ENCODE data around the gene EYA2. TPM values are rescaled to one million over a fixed set of nuclear protein-coding genes. Genes with fewer than 3 reads are reported as not detected.

Gene EYA2
- total and polyA plus RNA-seq, 4 donors: 1.2 to 10.9 (median 6.7) TPM

DNA sequence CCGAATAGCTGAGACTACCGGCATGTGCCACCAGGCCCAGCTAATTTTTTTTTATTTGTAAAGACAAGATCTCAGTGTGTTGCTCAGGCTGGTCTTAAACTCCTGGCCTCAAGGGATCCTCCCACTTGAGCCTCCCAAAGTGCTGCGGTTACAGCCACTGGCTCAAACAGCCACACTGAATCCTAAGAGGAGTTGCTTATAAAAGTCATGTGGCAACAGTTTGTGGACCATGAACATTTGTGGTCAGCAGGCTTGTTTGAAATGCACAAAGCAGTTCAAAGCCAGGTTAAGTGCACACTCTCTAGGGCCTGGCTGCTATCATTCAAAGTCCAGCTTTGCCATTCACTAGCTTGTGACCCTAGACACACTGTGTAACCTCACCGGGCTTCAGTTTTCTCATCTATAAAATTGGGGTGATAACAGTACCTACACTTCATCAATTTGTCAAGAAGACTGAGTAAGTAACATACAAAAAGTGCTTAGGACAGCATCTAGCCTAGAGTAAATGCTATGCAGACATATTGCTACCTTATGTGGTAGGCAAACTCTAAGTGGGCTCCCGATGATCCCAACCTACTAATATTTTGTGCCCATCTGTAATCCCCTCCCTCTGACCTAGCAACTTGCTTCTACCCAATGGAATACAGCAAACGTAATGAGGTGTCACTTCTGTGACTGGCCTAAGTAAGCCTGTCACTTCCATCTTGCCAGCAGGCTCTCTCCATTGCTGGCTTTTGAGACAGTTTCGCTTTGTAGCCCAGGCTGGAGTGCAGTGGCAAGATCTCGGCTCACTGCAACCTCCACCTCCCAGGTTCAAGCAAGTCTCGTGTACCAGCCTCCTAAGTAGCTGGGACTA is 338.9 kb downstream of the EYA2 start:
- Histone ChIP-seq H3K27ac (ENCODE audit: low read depth in 1 of 2, low read length in 2 of 2) (no peak overlapping the region), H3K36me3 (ENCODE audit: control insufficient read depth in 1 of 2, insufficient read depth in 2 of 2, low read length in 1 of 2) (peaks cover 1 to 2% of the 10 kb centered on the region in 2 donors), H3K9me3 (ENCODE audit: control insufficient read depth, low read length) (no peaks in the 10 kb centered on the region), H3K4me1 (ENCODE audit: control insufficient read depth in 1 of 2, insufficient read depth in 2 of 2, low read length in 2 of 2) (no peaks in the 10 kb centered on the region), H3K27me3 (ENCODE audit: control insufficient read depth in 1 of 2, insufficient read depth in 2 of 2, low read length in 1 of 2) (no peaks in the 10 kb centered on the region), H3K4me3 (ENCODE audit: low read length in 2 of 2) (no peak overlapping the region)
- ATAC-seq (ENCODE audit: low FRiP score) (no peak), DNase-seq (no peak)
- intact Hi-C loops (cut with DNase I): loop anchor here in 1 of 2 donors (5.0 kb wide), 1 partner anchor 39 kb away; no protein-coding TSS in a partner anchor
- WGBS, 2 donors: 86% methylated on average over 9 of the region's 9 CpGs

DNA sequence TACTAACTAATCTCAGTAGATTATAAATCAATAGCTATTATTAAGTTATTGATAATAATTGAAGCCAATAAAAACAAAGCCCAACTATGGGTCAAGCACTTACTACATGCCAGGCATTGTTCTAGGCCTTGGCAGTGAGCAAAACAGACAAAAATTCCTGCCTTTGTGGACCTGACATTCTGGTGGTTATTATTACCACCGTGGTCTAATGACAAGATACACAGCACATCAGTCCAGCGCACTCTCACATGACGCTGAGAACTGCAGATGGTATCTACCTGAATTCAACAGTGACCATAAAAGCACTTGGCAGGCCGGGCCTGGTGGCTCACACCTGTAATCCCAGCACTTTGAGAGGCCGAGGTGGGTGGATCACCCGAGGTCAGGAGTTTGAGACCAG is 340.5 kb downstream of the EYA2 start:
- no peaks in the 10 kb centered on the region for H3K4me1 ChIP-seq (ENCODE audit: control insufficient read depth in 1 of 2, insufficient read depth in 2 of 2, low read length in 2 of 2)
- 83% methylated on average over 6 of the region's 6 CpGs for WGBS, 2 donors
- H3K27ac ChIP-seq (ENCODE audit: low read depth in 1 of 2, low read length in 2 of 2): no peak overlapping the region
- ATAC-seq (ENCODE audit: low FRiP score): no peak
- H3K4me3 ChIP-seq (ENCODE audit: low read length in 2 of 2): no peak overlapping the region
- intact Hi-C loops (cut with DNase I): no loop called here
- DNase-seq: no peak
- no peaks in the 10 kb centered on the region for H3K9me3 ChIP-seq (ENCODE audit: control insufficient read depth, low read length)
- no peaks in the 10 kb centered on the region for H3K27me3 ChIP-seq (ENCODE audit: control insufficient read depth in 1 of 2, insufficient read depth in 2 of 2, low read length in 1 of 2)
- peaks cover 0 to 2% of the 10 kb centered on the region in 2 donors for H3K36me3 ChIP-seq (ENCODE audit: control insufficient read depth in 1 of 2, insufficient read depth in 2 of 2, low read length in 1 of 2)

DNA sequence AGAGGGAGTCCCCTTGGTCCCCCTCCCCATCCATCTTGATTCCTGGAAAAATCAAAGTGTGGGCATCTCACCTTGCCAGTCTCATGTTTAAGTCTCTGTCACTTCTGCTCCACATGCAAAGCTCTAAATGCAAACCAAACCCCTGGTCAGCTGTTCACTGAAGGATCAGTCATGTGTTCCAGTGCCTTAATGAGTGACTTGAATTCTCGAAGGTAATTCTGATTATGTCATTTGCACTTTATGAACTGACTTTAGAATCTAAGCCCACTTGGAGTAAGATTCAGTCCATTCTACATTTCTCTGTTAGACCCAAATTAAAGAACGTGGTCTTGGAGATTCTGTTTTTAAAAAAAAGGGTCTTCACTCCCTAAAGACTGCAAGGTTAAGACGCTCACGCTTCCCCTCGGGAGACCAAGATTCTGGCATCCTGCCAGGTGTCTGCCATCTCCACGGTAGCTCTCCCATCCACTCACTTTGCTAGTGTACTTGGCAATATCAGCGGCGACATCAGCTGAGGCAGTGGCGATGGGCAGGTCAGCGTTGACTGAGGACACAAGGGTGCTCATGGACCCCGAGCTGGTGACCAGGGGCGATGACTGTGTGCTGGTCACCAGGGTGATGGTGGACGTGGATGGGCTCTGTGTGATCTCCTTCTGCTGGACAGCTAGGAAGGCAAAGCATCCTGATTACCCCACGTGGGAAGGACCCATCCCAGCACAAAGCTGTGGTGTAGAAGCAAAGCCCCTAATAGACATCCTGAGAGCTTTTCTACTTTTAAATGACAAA is 341.4 kb downstream of the EYA2 start:
- ATAC-seq (ENCODE audit: low FRiP score): no peak
- H3K4me1 ChIP-seq (ENCODE audit: control insufficient read depth in 1 of 2, insufficient read depth in 2 of 2, low read length in 2 of 2): no peaks in the 10 kb centered on the region
- H3K27me3 ChIP-seq (ENCODE audit: control insufficient read depth in 1 of 2, insufficient read depth in 2 of 2, low read length in 1 of 2): no peaks in the 10 kb centered on the region
- 81% methylated on average over 14 of the region's 14 CpGs for WGBS, 2 donors
- H3K27ac ChIP-seq (ENCODE audit: low read depth in 1 of 2, low read length in 2 of 2): no peak overlapping the region
- intact Hi-C loops (cut with DNase I): no loop called here
- peaks cover 0 to 2% of the 10 kb centered on the region in 2 donors for H3K36me3 ChIP-seq (ENCODE audit: control insufficient read depth in 1 of 2, insufficient read depth in 2 of 2, low read length in 1 of 2)
- DNase-seq: no peak
- H3K4me3 ChIP-seq (ENCODE audit: low read length in 2 of 2): no peak overlapping the region
- H3K9me3 ChIP-seq (ENCODE audit: control insufficient read depth, low read length): no peaks in the 10 kb centered on the region

DNA sequence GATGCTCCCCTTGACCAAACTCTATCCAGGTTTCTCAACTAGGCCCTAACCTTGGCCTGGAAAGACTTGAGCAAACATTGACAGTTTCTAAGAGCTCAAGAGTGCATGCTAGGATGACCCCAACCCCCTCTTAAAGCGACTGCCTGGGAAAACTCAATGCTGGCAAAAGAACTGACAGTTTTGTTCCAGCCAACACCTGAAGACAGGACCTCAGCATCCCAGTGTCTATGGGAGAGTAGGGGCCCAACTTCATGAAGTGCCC is 341.9 kb downstream of the EYA2 start:
- no peak overlapping the region for H3K27ac ChIP-seq (ENCODE audit: low read depth in 1 of 2, low read length in 2 of 2)
- 81 to 93% methylated on average over 1 of the region's 1 CpG for WGBS, 2 donors
- peaks cover 0 to 2% of the 10 kb centered on the region in 2 donors for H3K36me3 ChIP-seq (ENCODE audit: control insufficient read depth in 1 of 2, insufficient read depth in 2 of 2, low read length in 1 of 2)
- H3K4me1 ChIP-seq (ENCODE audit: control insufficient read depth in 1 of 2, insufficient read depth in 2 of 2, low read length in 2 of 2): no peaks in the 10 kb centered on the region
- no peak for ATAC-seq (ENCODE audit: low FRiP score)
- no peak for DNase-seq
- no peak overlapping the region for H3K4me3 ChIP-seq (ENCODE audit: low read length in 2 of 2)
- H3K27me3 ChIP-seq (ENCODE audit: control insufficient read depth in 1 of 2, insufficient read depth in 2 of 2, low read length in 1 of 2): no peaks in the 10 kb centered on the region
- intact Hi-C loops (cut with DNase I): no loop called here
- no peaks in the 10 kb centered on the region for H3K9me3 ChIP-seq (ENCODE audit: control insufficient read depth, low read length)

DNA sequence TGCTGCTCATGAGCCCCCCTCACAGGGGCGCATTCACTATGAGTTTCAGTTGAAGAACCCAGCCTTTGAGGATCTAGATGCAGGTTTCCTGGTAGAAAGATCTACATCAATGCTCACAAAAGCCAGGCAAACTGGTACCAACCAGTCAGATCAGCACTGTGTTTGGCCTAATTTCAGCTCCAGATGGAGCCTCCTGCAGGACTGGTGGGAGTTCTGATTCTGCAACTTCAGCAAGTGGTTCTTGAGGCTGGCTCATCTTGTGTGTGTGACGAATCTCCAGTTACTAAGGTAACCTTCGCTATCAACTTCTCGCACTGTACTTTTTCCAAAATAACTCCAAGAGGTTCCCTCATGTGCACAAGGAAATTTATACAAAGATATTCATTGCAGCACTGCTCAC is 343.1 kb downstream of the EYA2 start:
- no peaks in the 10 kb centered on the region for H3K4me1 ChIP-seq (ENCODE audit: control insufficient read depth in 1 of 2, insufficient read depth in 2 of 2, low read length in 2 of 2)
- WGBS, 2 donors: 81 to 85% methylated on average over 4 of the region's 4 CpGs
- H3K27me3 ChIP-seq (ENCODE audit: control insufficient read depth in 1 of 2, insufficient read depth in 2 of 2, low read length in 1 of 2): no peaks in the 10 kb centered on the region
- DNase-seq (no peak), ATAC-seq (ENCODE audit: low FRiP score) (no peak)
- no peaks in the 10 kb centered on the region for H3K9me3 ChIP-seq (ENCODE audit: control insufficient read depth, low read length)
- no peak overlapping the region for H3K4me3 ChIP-seq (ENCODE audit: low read length in 2 of 2)
- H3K27ac ChIP-seq (ENCODE audit: low read depth in 1 of 2, low read length in 2 of 2): no peak overlapping the region
- peaks cover 0 to 2% of the 10 kb centered on the region in 2 donors for H3K36me3 ChIP-seq (ENCODE audit: control insufficient read depth in 1 of 2, insufficient read depth in 2 of 2, low read length in 1 of 2)
- intact Hi-C loops (cut with DNase I): no loop called here

Small RNAs within 50 kb of the gene (microRNA-seq; reads per million reads assigned to microRNA genes)
- 0 to 1.2 reads per million in 2 donors for gene MIR3616

Other genes with a start within 250 kb of the EYA2 start
- 1 to 10 TPM; 3.7 to 5.1 TPM for gene SLC13A3, start 243.4 kb upstream of the EYA2 start, total RNA-seq
- gene SLC13A3, start 243.4 kb upstream of the EYA2 start, polyA plus RNA-seq: 1 to 10 TPM in 1 of 2 donors, not detected in 1; 1.8 TPM
- 10 to 100 TPM in 1 of 2 donors, 1 to 10 TPM in 1; 9.4 to 10.4 TPM for gene TP53RK, start 205.4 kb upstream of the EYA2 start, total RNA-seq
- gene TP53RK, start 205.4 kb upstream of the EYA2 start, polyA plus RNA-seq: 1 to 10 TPM; 9.3 to 9.4 TPM
- gene SLC2A10, start 185.2 kb upstream of the EYA2 start, total RNA-seq: 10 to 100 TPM; 13.9 to 25.6 TPM
- gene SLC2A10, start 185.2 kb upstream of the EYA2 start, polyA plus RNA-seq: 1 to 10 TPM; 3.5 to 9.7 TPM

Measured in aorta (tissue), 5 donors.